IgD-negative memory B cell (primary cell): ENCODE data around the gene SLC6A13. TPM values are rescaled to one million over a fixed set of nuclear protein-coding genes. Genes with fewer than 3 reads are reported as not detected.

Experiments used
- H3K27ac Mint-ChIP-seq, 3 donors: one replicate each; pipeline ENCODE4 v1.8.0; 2020 to 2022; ENCODE audit warnings: mild to moderate bottlenecking in 3 of 3, mixed read lengths in 3 of 3, moderate library complexity in 1 of 3
- H3K27me3 Mint-ChIP-seq: one replicate; pipeline ENCODE4 v1.8.0; 2021; ENCODE audit warnings: mixed read lengths
- H3K36me3 Mint-ChIP-seq: one replicate; pipeline ENCODE4 v1.8.0; 2020; ENCODE audit warnings: mild to moderate bottlenecking, mixed read lengths
- H3K4me1 Mint-ChIP-seq, 3 donors: one replicate each; pipeline ENCODE4 v1.8.0; 2020 to 2022; ENCODE audit warnings: mixed read lengths in 3 of 3, mild to moderate bottlenecking in 1 of 3
- H3K4me3 Mint-ChIP-seq, 4 donors: one replicate each; pipeline ENCODE4 v1.8.0; 2020 to 2022; ENCODE audit warnings: mild to moderate bottlenecking in 4 of 4, mixed read lengths in 4 of 4, moderate library complexity in 3 of 4
- H3K9me3 Mint-ChIP-seq, 3 donors: one replicate each; pipeline ENCODE4 v1.8.0; 2020 to 2021; ENCODE audit warnings: mixed read lengths in 3 of 3, mild to moderate bottlenecking in 1 of 3
- polyA plus RNA-seq: library from polyadenylated mRNA; unstranded; fragments of 300-500 nt; fragmentation: Illumina TruSeq; gene quantifications from one replicate; pipeline ENCODE4 v1.2.3, GENCODE V29; 2021

The SLC6A13 gene
- polyA plus RNA-seq, 1 donor from 2014 or later = not detected

- Mint-ChIP-seq H3K9me3 (peaks cover 3 to 13% (median 7%) of the 10 kb centered on the region in 3 donors), H3K36me3 (no peaks in the 10 kb centered on the region), H3K27me3 (peaks cover 17% of the 10 kb centered on the region), H3K4me1 (no peaks in the 10 kb centered on the region), H3K4me3 (no peak overlapping the region), H3K27ac (no peak overlapping the region)
Observed at GRCh38 chr12:233615-233968, 29.0 kb downstream of the SLC6A13 start.

GRCh38 chr12:232731-233614, 29.7 kb downstream of the SLC6A13 start:
- Mint-ChIP-seq H3K9me3 (peaks cover 3 to 13% (median 7%) of the 10 kb centered on the region in 3 donors), H3K4me1 (no peaks in the 10 kb centered on the region), H3K4me3 (no peak overlapping the region), H3K27me3 (peaks cover 17% of the 10 kb centered on the region), H3K36me3 (no peaks in the 10 kb centered on the region), H3K27ac (no peak overlapping the region)

- peaks cover 2 to 8% (median 5%) of the 10 kb centered on the region in 3 donors for H3K9me3 Mint-ChIP-seq
- H3K4me1 Mint-ChIP-seq = no peaks in the 10 kb centered on the region
- no peak overlapping the region for H3K4me3 Mint-ChIP-seq
- no peaks in the 10 kb centered on the region for H3K36me3 Mint-ChIP-seq
- peaks cover 17% of the 10 kb centered on the region for H3K27me3 Mint-ChIP-seq
- H3K27ac Mint-ChIP-seq = no peak overlapping the region
Observed at GRCh38 chr12:230925-231671, 31.5 kb downstream of the SLC6A13 start.

GRCh38 chr12:229441-230191, 33.0 kb downstream of the SLC6A13 start:
- Mint-ChIP-seq H3K4me3 (no peak overlapping the region), H3K27ac (no peak overlapping the region), H3K27me3 (peaks cover 20% of the 10 kb centered on the region), H3K4me1 (no peaks in the 10 kb centered on the region), H3K36me3 (no peaks in the 10 kb centered on the region), H3K9me3 (peaks cover 0 to 2% (median 0%) of the 10 kb centered on the region in 3 donors)

GRCh38 chr12:228846-229200, 33.8 kb downstream of the SLC6A13 start:
- Mint-ChIP-seq H3K9me3 (peaks cover 0 to 2% (median 0%) of the 10 kb centered on the region in 3 donors), H3K27me3 (peaks cover 20% of the 10 kb centered on the region), H3K4me3 (no peak overlapping the region), H3K36me3 (no peaks in the 10 kb centered on the region), H3K27ac (peak overlapping the region in 1 of 3 donors; percentile 78), H3K4me1 (no peaks in the 10 kb centered on the region)

- H3K27me3 Mint-ChIP-seq = peaks cover 17% of the 10 kb centered on the region
- no peaks in the 10 kb centered on the region for H3K9me3 Mint-ChIP-seq
- H3K4me1 Mint-ChIP-seq = no peaks in the 10 kb centered on the region
- H3K4me3 Mint-ChIP-seq = no peak overlapping the region
- H3K36me3 Mint-ChIP-seq = no peaks in the 10 kb centered on the region
- H3K27ac Mint-ChIP-seq = no peak overlapping the region
Observed at GRCh38 chr12:227923-228845, 34.5 kb downstream of the SLC6A13 start.

GRCh38 chr12:227286-227915, 35.2 kb downstream of the SLC6A13 start:
- Mint-ChIP-seq H3K36me3 (no peaks in the 10 kb centered on the region), H3K27me3 (peaks cover 15% of the 10 kb centered on the region), H3K4me1 (no peaks in the 10 kb centered on the region), H3K9me3 (no peaks in the 10 kb centered on the region), H3K4me3 (no peak overlapping the region), H3K27ac (no peak overlapping the region)

- Mint-ChIP-seq H3K27ac (no peak overlapping the region), H3K9me3 (no peaks in the 10 kb centered on the region), H3K4me3 (no peak overlapping the region), H3K4me1 (no peaks in the 10 kb centered on the region), H3K36me3 (no peaks in the 10 kb centered on the region), H3K27me3 (peaks cover 13% of the 10 kb centered on the region)
Observed at GRCh38 chr12:226401-226800, 36.2 kb downstream of the SLC6A13 start.

GRCh38 chr12:225012-225411, 37.6 kb downstream of the SLC6A13 start:
- Mint-ChIP-seq H3K27ac (no peak overlapping the region), H3K4me3 (no peak overlapping the region), H3K9me3 (no peaks in the 10 kb centered on the region), H3K36me3 (no peaks in the 10 kb centered on the region), H3K27me3 (peaks cover 13% of the 10 kb centered on the region), H3K4me1 (peaks cover 0 to 1% (median 0%) of the 10 kb centered on the region in 3 donors)

- peaks cover 0 to 1% (median 0%) of the 10 kb centered on the region in 3 donors for H3K4me1 Mint-ChIP-seq
- no peak overlapping the region for H3K4me3 Mint-ChIP-seq
- peaks cover 8% of the 10 kb centered on the region for H3K27me3 Mint-ChIP-seq
- no peaks in the 10 kb centered on the region for H3K36me3 Mint-ChIP-seq
- H3K9me3 Mint-ChIP-seq = no peaks in the 10 kb centered on the region
- H3K27ac Mint-ChIP-seq = no peak overlapping the region
Observed at GRCh38 chr12:224330-224729, 38.3 kb downstream of the SLC6A13 start.

- no peak overlapping the region for H3K27ac Mint-ChIP-seq
- H3K36me3 Mint-ChIP-seq = no peaks in the 10 kb centered on the region
- no peaks in the 10 kb centered on the region for H3K9me3 Mint-ChIP-seq
- peaks cover 4% of the 10 kb centered on the region for H3K27me3 Mint-ChIP-seq
- peaks cover 0 to 1% (median 0%) of the 10 kb centered on the region in 3 donors for H3K4me1 Mint-ChIP-seq
- H3K4me3 Mint-ChIP-seq = no peak overlapping the region
Observed at GRCh38 chr12:223841-224240, 38.8 kb downstream of the SLC6A13 start.

- peaks cover 11% of the 10 kb centered on the region for H3K27me3 Mint-ChIP-seq
- H3K4me1 Mint-ChIP-seq = peaks cover 0 to 1% (median 0%) of the 10 kb centered on the region in 3 donors
- peaks cover 0 to 1% (median 0%) of the 10 kb centered on the region in 3 donors for H3K9me3 Mint-ChIP-seq
- peak overlapping the region in 1 of 3 donors; percentile 73 for H3K27ac Mint-ChIP-seq
- H3K4me3 Mint-ChIP-seq = no peak overlapping the region
- H3K36me3 Mint-ChIP-seq = no peaks in the 10 kb centered on the region
Observed at GRCh38 chr12:221736-222135, 40.9 kb downstream of the SLC6A13 start.

- Mint-ChIP-seq H3K27me3 (peaks cover 11% of the 10 kb centered on the region), H3K4me3 (no peak overlapping the region), H3K4me1 (peaks cover 0 to 1% (median 0%) of the 10 kb centered on the region in 3 donors), H3K27ac (no peak overlapping the region), H3K9me3 (peaks cover 0 to 1% (median 0%) of the 10 kb centered on the region in 3 donors), H3K36me3 (no peaks in the 10 kb centered on the region)
Observed at GRCh38 chr12:220946-221550, 41.6 kb downstream of the SLC6A13 start.
